ENCODE measurements around the gene RPS21. TPM values are rescaled to one million over a fixed set of nuclear protein-coding genes. Genes with fewer than 3 reads are reported as not detected.

The RPS21 gene
- total and polyA plus RNA-seq, 12 donors, result 438 to 4,794 (median 1,602) TPM

- Histone ChIP-seq H3K4me3 (peak overlapping the region in 2 of 4 donors; percentile 80 to 97), H3K36me3 (replicated peaks in 1 of 2) (peaks cover 0 to 22% of the 10 kb centered on the region in 2 donors), H3K9me3 (replicated peaks in 1 of 3) (no peaks in the 10 kb centered on the region), H3K27me3 (no peaks in the 10 kb centered on the region), H3K4me1 (replicated peaks in 1 of 2) (peaks cover 17 to 27% of the 10 kb centered on the region in 2 donors), H3K27ac (peak overlapping the region in 3 of 5 donors; percentile 87 to 91 (median 90))
- DNase-seq, result peak in 3 of 7 donors; percentile 53 to 62 (median 53)
- intact Hi-C loops (cut with DNase I), result loop anchor here in 1 of 2 donors (5.0 kb wide), 1 partner anchor 36 kb away; no protein-coding TSS in a partner anchor
- 42 to 51% (median 44%) methylated on average over 20 of the region's 20 CpGs for WGBS, 4 donors
- no peak for TF ChIP-seq CTCF (IDR thresholded peaks at IDR 0.05)
- peak in 1 of 2 donors; percentile 42 for TF ChIP-seq POLR2A (IDR thresholded peaks at IDR 0.05)
These were observed 1.2 kb downstream of the RPS21 start for GRCh38 chr20:62387933-62388635.

- Histone ChIP-seq H3K9me3 (replicated peaks in 1 of 3) (no peaks in the 10 kb centered on the region), H3K4me3 (no peak overlapping the region), H3K27ac (peak overlapping the region in 1 of 5 donors; percentile 90), H3K36me3 (replicated peaks in 1 of 2) (peaks cover 0 to 22% of the 10 kb centered on the region in 2 donors), H3K4me1 (replicated peaks in 1 of 2) (peaks cover 17 to 27% of the 10 kb centered on the region in 2 donors), H3K27me3 (no peaks in the 10 kb centered on the region)
- intact Hi-C loops (cut with DNase I), result loop anchor here in 1 of 2 donors (5.0 kb wide), 1 partner anchor 37 kb away; no protein-coding TSS in a partner anchor
- no peak for DNase-seq
- TF ChIP-seq POLR2A (IDR thresholded peaks at IDR 0.05), result no peak
- no peak for TF ChIP-seq CTCF (IDR thresholded peaks at IDR 0.05)
- 81 to 84% (median 82%) methylated on average over 11 of the region's 11 CpGs for WGBS, 4 donors
These were observed 2.1 kb downstream of the RPS21 start for GRCh38 chr20:62388839-62389600.

GRCh38 chr20:62389601-62390087, 2.7 kb downstream of the RPS21 start:
- Histone ChIP-seq H3K27me3 (no peaks in the 10 kb centered on the region), H3K4me3 (no peak overlapping the region), H3K9me3 (replicated peaks in 1 of 3) (no peaks in the 10 kb centered on the region), H3K36me3 (replicated peaks in 1 of 2) (peaks cover 0 to 22% of the 10 kb centered on the region in 2 donors), H3K27ac (no peak overlapping the region), H3K4me1 (replicated peaks in 1 of 2) (peaks cover 17 to 27% of the 10 kb centered on the region in 2 donors)
- TF ChIP-seq POLR2A (IDR thresholded peaks at IDR 0.05), result no peak
- intact Hi-C loops (cut with DNase I), result loop anchor here in 1 of 2 donors (5.0 to 10.0 kb wide), 2 partner anchors 37 to 225 kb away; no protein-coding TSS in a partner anchor
- 81 to 87% (median 86%) methylated on average over 5 of the region's 5 CpGs for WGBS, 4 donors
- DNase-seq, result no peak

GRCh38 chr20:62390317-62391164, 3.6 kb downstream of the RPS21 start:
- peaks cover 15 to 21% of the 10 kb centered on the region in 2 donors for H3K4me1 ChIP-seq (replicated peaks in 1 of 2)
- TF ChIP-seq CTCF (IDR thresholded peaks at IDR 0.05) (no peak), POLR2A (IDR thresholded peaks at IDR 0.05) (no peak)
- H3K4me3 ChIP-seq, result no peak overlapping the region
- H3K36me3 ChIP-seq (replicated peaks in 1 of 2), result peaks cover 0 to 22% of the 10 kb centered on the region in 2 donors
- intact Hi-C loops (cut with DNase I), result loop anchor here in 1 of 2 donors (10.0 kb wide), 1 partner anchor 224 kb away; no protein-coding TSS in a partner anchor
- WGBS, 4 donors, result 66 to 80% (median 76%) methylated on average over 24 to 29 of the region's 29 CpGs
- no peaks in the 10 kb centered on the region for H3K27me3 ChIP-seq
- H3K9me3 ChIP-seq (replicated peaks in 1 of 3), result no peaks in the 10 kb centered on the region
- peak in 1 of 7 donors; percentile 59 for DNase-seq
- no peak overlapping the region for H3K27ac ChIP-seq

Measured in adrenal gland (tissue), 12 donors.